Cardiac muscle cell (in vitro differentiated cells and primary cell): ENCODE results near the gene FRRS1. TPM values are rescaled to one million over a fixed set of nuclear protein-coding genes. Genes with fewer than 3 reads are reported as not detected.

Source experiments
- DNase-seq, 2 donors: peaks; one replicate each; pipeline versions ENCODE4 v3.0.0 to v3.0.0-alpha.2; 2010 to 2017; ENCODE audit warnings: low read depth in 1 of 2, low spot score in 1 of 2
- H3K27ac ChIP-seq: fragments of 200-600 bp; sonication (generic); 2 replicates; pipeline ENCODE4 v1.5.1; 2016
- H3K27me3 ChIP-seq: fragments of 200-600 bp; sonication (generic); 2 replicates; pipeline ENCODE4 v1.6.0; 2016; ENCODE audit warnings: control low read depth
- H3K36me3 ChIP-seq: fragments of 200-600 bp; sonication (generic); 2 replicates; pipeline ENCODE4 v1.5.1; 2016; ENCODE audit warnings: control low read depth
- H3K4me1 ChIP-seq: fragments of 200-600 bp; sonication (generic); 2 replicates; pipeline ENCODE4 v1.8.1; 2017; ENCODE audit warnings: low read depth, mild to moderate bottlenecking, mixed run types
- H3K4me3 ChIP-seq: fragments of 200-600 bp; sonication (generic); 2 replicates; pipeline ENCODE4 v1.5.1; 2016; ENCODE audit warnings: mild to moderate bottlenecking
- H3K9me3 ChIP-seq: fragments of 200-600 bp; sonication (generic); 2 replicates; pipeline ENCODE4 v1.5.1; 2017; ENCODE audit warnings: low read depth, mild to moderate bottlenecking, control low read depth
- polyA plus RNA-seq: library from polyadenylated mRNA; unstranded; fragments of >200 nt; fragmentation: Nextera tagmentation; extraction: Ambion mirVana; gene quantifications from 2 replicates; pipeline ENCODE4 v1.2.1, GENCODE V29; 2016
- total RNA-seq: library from RNA; depleted of rRNA; stranded (reverse); fragments of >200 nt; gene quantifications from 2 replicates; pipeline ENCODE4 v1.2.3, GENCODE V29; 2016
- TF ChIP-seq, protein P1 (sequence below): IDR thresholded peaks from 2 replicates; pipeline ENCODE4 v1.5.1; 2012; ENCODE audit warnings: low read depth, mild to moderate bottlenecking, low read length

FRRS1 gene
- total and polyA plus RNA-seq, 2 experiments from 2014 or later, result 3.7 to 5.5 TPM

DNA sequence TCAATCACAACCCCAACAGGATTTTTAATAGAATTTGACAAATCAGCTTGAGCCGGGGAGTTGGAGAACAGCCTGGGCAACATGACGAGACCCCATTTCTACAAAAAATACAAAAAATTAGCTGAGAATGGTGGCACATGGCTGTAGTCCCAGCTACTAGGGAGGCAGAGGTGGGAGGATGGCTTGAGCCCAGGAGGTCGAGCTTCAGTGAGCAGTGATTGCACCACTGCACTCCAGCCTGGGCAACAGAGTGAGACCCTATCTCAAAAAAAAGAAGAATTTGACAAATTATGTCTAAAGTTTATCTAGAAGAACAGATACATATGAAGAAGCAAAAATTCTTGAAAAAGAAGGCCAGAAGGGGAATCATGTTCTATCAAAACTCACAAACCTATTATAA lies 43.2 kb downstream of the FRRS1 start:
- TF ChIP-seq, protein P1, sequence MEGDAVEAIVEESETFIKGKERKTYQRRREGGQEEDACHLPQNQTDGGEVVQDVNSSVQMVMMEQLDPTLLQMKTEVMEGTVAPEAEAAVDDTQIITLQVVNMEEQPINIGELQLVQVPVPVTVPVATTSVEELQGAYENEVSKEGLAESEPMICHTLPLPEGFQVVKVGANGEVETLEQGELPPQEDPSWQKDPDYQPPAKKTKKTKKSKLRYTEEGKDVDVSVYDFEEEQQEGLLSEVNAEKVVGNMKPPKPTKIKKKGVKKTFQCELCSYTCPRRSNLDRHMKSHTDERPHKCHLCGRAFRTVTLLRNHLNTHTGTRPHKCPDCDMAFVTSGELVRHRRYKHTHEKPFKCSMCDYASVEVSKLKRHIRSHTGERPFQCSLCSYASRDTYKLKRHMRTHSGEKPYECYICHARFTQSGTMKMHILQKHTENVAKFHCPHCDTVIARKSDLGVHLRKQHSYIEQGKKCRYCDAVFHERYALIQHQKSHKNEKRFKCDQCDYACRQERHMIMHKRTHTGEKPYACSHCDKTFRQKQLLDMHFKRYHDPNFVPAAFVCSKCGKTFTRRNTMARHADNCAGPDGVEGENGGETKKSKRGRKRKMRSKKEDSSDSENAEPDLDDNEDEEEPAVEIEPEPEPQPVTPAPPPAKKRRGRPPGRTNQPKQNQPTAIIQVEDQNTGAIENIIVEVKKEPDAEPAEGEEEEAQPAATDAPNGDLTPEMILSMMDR, result no peak
- no peaks in the 10 kb centered on the region for H3K27me3 ChIP-seq
- H3K27ac ChIP-seq, result no peak overlapping the region
- no peak for DNase-seq
- H3K36me3 ChIP-seq, result no peaks in the 10 kb centered on the region
- H3K9me3 ChIP-seq, result no peaks in the 10 kb centered on the region
- no peaks in the 10 kb centered on the region for H3K4me1 ChIP-seq
- H3K4me3 ChIP-seq, result no peak overlapping the region

DNA sequence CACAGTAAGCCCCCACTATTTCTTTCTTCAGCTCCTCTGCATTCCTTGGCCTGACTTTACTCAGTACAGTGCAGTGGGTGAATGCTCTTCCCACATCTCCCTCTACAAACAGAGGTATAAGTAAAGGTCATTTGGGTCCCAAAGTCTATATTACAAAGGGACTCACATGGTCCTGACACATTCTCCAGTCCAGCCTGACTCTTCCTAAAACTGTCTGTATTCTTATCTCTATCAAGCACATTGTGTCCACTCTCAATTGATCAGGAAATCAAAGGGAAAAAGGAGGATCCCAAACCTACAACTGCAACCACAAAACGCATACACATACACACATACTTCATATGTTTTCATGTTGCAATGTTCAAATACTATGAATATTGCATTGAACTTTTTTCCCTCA lies 49.4 kb downstream of the FRRS1 start:
- DNase-seq, result no peak
- H3K27ac ChIP-seq, result no peak overlapping the region
- H3K4me3 ChIP-seq, result no peak overlapping the region
- no peaks in the 10 kb centered on the region for H3K9me3 ChIP-seq
- no peaks in the 10 kb centered on the region for H3K27me3 ChIP-seq
- no peaks in the 10 kb centered on the region for H3K4me1 ChIP-seq
- TF ChIP-seq, protein P1, result no peak
- H3K36me3 ChIP-seq, result no peaks in the 10 kb centered on the region

GRCh38 chr1:99713006-99713405 lies 53.4 kb downstream of the FRRS1 start:
- no peak for DNase-seq
- Histone ChIP-seq H3K4me3 (no peak overlapping the region), H3K27me3 (no peaks in the 10 kb centered on the region), H3K36me3 (no peaks in the 10 kb centered on the region), H3K4me1 (no peaks in the 10 kb centered on the region), H3K27ac (no peak overlapping the region), H3K9me3 (no peaks in the 10 kb centered on the region)
- TF ChIP-seq, protein P1, result no peak

GRCh38 chr1:99710994-99711393 lies 55.4 kb downstream of the FRRS1 start:
- Histone ChIP-seq H3K27ac (no peak overlapping the region), H3K9me3 (no peaks in the 10 kb centered on the region), H3K27me3 (no peaks in the 10 kb centered on the region), H3K4me1 (no peaks in the 10 kb centered on the region), H3K36me3 (no peaks in the 10 kb centered on the region), H3K4me3 (no peak overlapping the region)
- TF ChIP-seq, protein P1, result no peak
- DNase-seq, result no peak

DNA sequence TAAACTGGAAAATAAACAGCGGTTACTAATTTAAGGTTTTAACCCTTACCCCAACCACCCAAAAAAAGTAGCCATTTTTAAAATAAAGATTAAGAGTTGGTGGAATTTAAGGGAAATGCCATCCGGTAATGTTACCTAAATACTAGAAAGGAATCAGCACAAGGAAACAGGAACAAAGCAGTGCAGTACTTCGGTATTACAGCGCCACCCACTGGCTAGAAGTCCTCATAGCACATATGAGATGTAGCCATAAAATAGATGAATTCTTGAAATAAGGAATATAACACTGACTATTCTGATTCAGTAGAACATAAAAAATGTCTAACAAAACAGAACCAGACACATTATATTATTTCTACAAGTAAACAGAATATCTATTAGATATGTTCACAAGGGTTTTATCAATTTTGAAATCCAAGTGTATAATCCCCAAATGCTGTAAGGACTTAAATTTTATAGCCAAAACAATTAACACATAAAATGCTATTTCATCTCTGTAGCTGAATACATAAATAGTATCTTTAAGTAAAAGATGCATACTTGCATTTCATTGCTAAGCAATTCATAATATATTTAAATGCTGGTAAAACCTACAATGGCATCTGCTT lies 58.8 kb downstream of the FRRS1 start:
- peak; percentile 78 to 81 for DNase-seq
- no peaks in the 10 kb centered on the region for H3K36me3 ChIP-seq
- no peaks in the 10 kb centered on the region for H3K27me3 ChIP-seq
- H3K4me1 ChIP-seq, result no peaks in the 10 kb centered on the region
- no peak overlapping the region for H3K4me3 ChIP-seq
- TF ChIP-seq, protein P1, result peak; percentile 81
- no peak overlapping the region for H3K27ac ChIP-seq
- no peaks in the 10 kb centered on the region for H3K9me3 ChIP-seq
